NCI-H128 (cell line): ENCODE measurements around the gene CDH4.

Experiments
- DNase-seq: peaks from one replicate; lab custom pipeline; 2025; ENCODE audit not compliant: unreplicated experiment; lab: John Stamatoyannopoulos, UW

Gene CDH4

GRCh38 chr20:61548069-61548468 is 296.0 kb downstream of the CDH4 start:
- no peak for DNase-seq

DNA sequence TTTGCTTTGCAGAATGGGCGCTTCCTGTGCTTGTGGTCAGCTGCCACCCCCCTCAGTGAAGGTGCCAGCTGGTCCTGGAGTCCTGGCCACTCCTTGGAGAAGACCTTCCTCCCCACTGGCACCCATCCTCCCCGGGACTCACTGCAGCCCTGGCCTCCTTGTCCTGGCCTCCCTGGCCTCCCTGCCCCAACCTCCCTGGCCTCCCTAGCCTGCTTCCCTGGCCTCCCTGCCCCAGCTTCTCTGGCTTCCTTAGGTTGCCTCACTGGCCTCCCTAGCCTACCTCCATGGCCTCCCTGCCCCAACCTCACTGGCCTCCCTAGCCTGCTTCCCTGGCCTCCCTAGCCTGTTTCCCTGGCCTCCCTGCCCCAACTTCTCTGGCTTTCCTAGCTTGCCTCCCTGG is 297.8 kb downstream of the CDH4 start:
- no peak for DNase-seq

DNA sequence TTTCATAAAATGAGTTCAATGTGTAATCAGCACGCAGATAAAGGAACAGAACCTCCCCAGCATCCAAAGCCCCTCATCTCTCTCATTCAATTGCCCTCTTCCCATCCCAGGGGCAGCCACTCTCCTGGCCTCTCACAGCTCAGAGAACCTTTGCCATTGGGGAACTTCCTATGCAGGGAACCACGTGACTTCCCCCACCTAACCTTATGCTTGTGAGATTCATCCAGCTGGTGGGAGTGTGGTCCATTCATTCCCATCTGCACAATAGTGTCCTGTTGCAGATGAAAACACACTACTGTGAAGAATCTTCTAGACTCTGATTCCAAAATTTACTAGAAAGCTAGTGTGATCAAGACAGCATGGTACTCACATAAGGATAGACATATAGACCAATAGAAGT is 299.3 kb downstream of the CDH4 start:
- DNase-seq, result no peak

DNA sequence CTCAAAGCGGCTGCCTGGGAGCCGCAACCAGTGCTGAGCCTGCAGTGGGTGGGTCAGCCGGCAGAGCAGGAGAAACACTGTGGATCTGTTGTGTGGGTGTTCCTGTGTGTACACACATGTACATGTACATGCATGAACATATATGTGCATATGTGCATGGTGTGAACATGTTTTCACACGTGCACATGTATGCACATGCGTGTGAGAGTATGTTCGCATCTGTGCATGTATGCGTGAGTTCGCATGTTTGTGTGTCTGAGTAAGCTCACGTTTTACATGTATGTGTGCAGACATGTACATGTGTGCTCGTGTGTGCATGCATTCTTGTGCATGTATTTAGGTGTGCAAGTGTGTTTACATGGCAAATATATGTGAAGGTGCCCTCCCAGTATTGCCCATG is 302.6 kb downstream of the CDH4 start:
- DNase-seq, result no peak

GRCh38 chr20:61555566-61555965 is 303.5 kb downstream of the CDH4 start:
- DNase-seq, result no peak

DNA sequence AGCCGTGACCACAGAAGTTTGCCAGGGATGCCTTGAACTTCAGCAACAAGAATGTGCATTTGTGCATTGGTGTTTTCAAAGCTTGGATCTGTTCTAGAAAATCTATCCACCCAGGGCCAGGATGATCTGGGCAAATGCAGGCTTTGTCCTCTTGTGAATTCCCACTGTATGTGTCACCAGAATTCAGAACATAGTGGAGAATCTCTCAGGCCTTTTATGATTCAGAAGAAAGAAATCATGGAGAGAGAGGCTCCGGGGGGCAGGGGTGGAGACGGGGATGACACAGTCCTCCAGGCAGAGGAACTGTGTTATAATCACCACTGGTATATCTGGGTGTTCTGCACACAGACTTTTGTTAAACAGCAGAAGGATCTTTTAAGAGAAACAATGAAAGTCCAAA is 304.1 kb downstream of the CDH4 start:
- DNase-seq, result no peak

DNA sequence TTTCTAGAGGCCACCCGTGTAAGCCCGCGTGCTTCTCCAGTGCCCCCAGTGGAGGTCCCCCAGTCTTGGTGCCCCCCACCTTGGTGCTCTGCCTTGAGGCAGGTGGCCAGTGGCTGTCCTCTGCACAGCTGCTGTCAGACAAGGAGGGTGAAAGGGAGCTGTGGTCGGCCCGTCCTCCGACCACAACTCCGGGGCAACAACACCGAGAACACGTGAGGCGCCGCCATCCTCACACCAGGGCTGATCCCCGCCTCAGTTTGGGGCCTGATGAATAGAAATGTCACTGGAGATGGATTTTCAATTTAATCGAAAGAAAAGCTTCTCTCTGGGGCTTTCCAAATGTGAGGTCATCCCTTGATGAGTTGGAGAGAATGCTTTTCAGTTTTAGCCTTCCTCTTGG is 304.6 kb downstream of the CDH4 start:
- no peak for DNase-seq

DNA sequence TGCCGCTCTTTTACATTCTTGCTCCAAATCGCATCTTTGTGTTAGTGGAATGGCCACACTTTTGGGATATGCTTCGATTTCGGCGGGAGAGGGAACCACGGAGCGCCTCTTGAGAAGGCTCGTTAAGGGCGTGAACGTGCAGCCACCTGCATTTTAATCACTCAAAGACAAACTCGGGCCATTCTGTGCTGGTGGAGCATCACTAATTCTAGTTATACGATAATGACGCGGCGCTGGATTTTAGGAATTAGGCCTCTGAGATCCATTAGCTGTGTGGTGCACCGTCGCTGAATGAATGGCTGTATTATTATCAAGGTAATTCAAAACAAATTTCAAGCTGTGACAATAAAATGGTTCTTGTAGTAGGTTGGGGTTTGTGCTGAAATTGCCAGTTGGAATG is 305.6 kb downstream of the CDH4 start:
- no peak for DNase-seq

- peak; percentile 14 for DNase-seq
Measured at GRCh38 chr20:61558726-61559125, 306.7 kb downstream of the CDH4 start.

- no peak for DNase-seq
Measured at GRCh38 chr20:61559706-61560315, 307.8 kb downstream of the CDH4 start.

DNA sequence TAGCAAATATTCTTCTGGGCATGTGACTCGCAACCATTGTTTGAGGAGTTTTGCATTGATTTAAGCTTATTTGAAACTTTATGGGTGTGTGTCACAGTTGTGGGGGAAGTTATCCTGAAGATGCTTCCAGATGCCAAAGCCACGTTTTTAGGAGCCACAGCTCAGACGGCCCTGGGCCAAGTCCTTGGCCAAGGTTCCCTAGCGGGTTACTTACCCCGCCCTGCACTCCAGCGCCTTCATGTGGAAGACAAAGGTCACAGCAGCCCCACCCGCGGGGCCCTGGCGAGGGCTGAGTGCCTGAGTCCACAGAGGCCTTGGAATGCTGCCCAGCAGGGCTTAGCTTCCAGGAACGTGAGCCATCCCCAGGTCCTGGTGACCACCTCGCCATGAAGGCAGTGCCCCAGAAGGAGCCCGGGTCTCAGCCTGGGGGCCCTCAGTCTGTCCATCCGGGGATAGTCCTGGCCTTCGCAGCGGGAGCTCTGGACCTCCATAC is 308.3 kb downstream of the CDH4 start:
- DNase-seq, result no peak

GRCh38 chr20:61561111-61561830 is 309.2 kb downstream of the CDH4 start:
- DNase-seq, result no peak

- no peak for DNase-seq
Measured at GRCh38 chr20:61562491-61562890, 310.4 kb downstream of the CDH4 start.

- no peak for DNase-seq
Measured at GRCh38 chr20:61562897-61563504, 310.9 kb downstream of the CDH4 start.

- DNase-seq, result no peak
Measured at GRCh38 chr20:61564628-61565027, 312.6 kb downstream of the CDH4 start.

GRCh38 chr20:61565791-61566190 is 313.7 kb downstream of the CDH4 start:
- no peak for DNase-seq

GRCh38 chr20:61566691-61567090 is 314.6 kb downstream of the CDH4 start:
- DNase-seq, result no peak

GRCh38 chr20:61567204-61567603 is 315.1 kb downstream of the CDH4 start:
- no peak for DNase-seq

DNA sequence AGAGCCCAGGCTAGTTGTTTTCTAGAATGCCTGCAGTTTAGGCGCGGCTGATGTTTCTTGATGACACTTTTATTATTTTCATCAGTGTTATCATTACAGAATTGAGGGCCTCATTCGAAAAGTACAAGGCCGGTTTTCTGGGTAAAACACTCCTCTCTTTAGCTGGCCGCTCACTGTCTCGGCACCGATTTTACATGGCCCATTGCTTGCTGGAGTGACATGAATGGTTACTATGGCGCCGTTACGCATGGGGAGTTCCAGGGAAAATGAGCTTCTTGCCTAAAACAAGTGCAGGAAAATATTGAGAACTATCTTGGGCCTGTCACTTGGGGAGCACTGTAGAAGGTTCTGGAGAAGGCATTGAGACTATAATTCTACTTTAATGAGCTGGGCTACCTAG is 317.8 kb downstream of the CDH4 start:
- DNase-seq, result no peak

- no peak for DNase-seq
Measured at GRCh38 chr20:61570646-61571195, 318.7 kb downstream of the CDH4 start.

GRCh38 chr20:61571221-61571620 is 319.2 kb downstream of the CDH4 start:
- DNase-seq, result no peak
